ENCODE results near the gene ISG15. TPM values are rescaled to one million over a fixed set of nuclear protein-coding genes. Genes with fewer than 3 reads are reported as not detected.
"Not testable (repeated sequence)": the region's sequence is repeated elsewhere in the genome, so short reads cannot be mapped to it uniquely, and the experiment has no call there.

Gene ISG15
- polyA plus RNA-seq, 1 of the 3 experiments (the other 2 are of a cell fraction): 28.6 TPM

DNA sequence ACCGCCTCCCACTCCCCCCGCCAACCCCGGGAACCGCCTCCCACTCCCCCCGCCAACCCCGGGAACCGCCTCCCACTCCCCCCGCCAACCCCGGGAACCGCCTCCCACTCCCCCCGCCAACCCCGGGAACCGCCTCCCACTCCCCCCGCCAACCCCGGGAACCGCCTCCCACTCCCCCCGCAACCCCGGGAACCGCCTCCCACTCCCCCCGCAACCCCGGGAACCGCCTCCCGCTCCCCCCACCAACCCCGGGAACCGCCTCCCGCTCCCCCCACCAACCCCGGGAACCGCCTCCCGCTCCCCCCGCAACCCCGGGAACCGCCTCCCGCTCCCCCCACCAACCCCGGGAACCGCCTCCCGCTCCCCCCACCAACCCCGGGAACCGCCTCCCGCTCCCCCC, 36.5 kb upstream of the ISG15 start:
- peaks cover 0 to 21% of the 10 kb centered on the region in 2 experiments; a peak in 1 of 4 replicates for H3K4me1 ChIP-seq (ENCODE audit: control insufficient read depth in 1 of 2, insufficient read depth in 2 of 2, low read depth in 1 of 2, low read length in 1 of 2)
- H3K9ac ChIP-seq; H3K4me3 ChIP-seq (ENCODE audit: low read depth in 2 of 2, low read length in 1 of 2); H3K27ac ChIP-seq (ENCODE audit: low read depth in 2 of 2, low read length in 1 of 2); H4K20me1 ChIP-seq (ENCODE audit: insufficient read depth); H2AFZ ChIP-seq (ENCODE audit: low read depth); H3K9me2 ChIP-seq; H3F3A ChIP-seq (replicated peaks; ENCODE audit: insufficient read depth); H3K27me3 ChIP-seq (ENCODE audit: insufficient read depth); DNase-seq; H3K9me3 ChIP-seq; H3K4me2 ChIP-seq; H3K79me2 ChIP-seq (ENCODE audit: insufficient read depth); H3K36me3 ChIP-seq (replicated peaks in 1 of 2; ENCODE audit: control insufficient read depth in 1 of 2, insufficient read depth in 2 of 2, low read length in 1 of 2): not testable (repeated sequence)
- ChIA-PET POLR2A (interaction anchor here (0.8 to 1.3 kb wide), 2 partner anchors 9 to 72 kb away, joined by 5 to 6 read pairs; no protein-coding TSS in a partner anchor), CTCF (interaction anchor here (0.6 to 2.5 kb wide), 11 partner anchors 8 to 72 kb away, joined by 3 to 24 read pairs (median 5); partner anchors contain the start of gene NOC2L)
- 3% methylated on average over 6 of the region's 39 CpGs for WGBS (ENCODE audit: low lambda C conversion rate)

DNA sequence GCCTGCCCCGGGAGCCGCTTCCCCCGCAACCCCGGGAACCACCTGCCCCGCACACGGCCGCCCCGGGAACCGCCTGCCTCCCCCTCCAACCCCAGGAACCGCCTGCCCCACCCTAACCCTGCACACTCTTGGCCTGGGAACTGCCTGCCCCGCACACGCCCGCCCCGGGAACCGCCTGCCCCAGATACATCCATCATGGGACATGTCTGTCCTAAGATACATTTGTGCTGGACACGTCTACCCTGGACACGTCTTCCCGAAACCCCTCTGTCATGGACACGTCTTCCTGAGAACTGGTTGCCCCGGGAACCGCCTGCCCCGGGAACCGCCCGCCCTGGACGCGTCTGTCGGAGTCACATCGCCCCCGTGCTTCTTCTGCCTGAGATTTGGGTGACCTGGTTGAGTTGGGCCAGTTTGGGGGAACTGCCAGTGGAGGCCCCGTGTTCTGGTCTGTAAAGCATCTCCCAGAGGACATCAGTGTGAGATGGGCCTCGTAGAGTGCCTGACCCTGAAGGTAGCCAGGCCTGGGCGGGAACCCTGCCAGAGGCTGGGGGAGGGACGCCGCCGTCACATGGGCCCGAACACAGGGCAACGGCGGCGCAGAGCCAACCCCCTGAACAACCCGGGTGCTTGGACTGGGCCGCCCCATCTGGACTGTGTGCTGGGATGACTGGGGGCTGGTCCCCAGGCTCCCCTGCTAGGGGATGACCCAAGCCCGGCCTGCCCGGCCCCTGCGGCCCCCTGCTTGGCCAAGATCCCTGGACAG, 35.0 kb upstream of the ISG15 start:
- H3K27me3 ChIP-seq (ENCODE audit: insufficient read depth): no peaks in the 10 kb centered on the region
- H3K4me2 ChIP-seq: no peak overlapping the region
- ChIA-PET CTCF (interaction anchor here (9.1 kb wide), 1 partner anchor 19 kb away, joined by 246 read pairs; the partner anchor contains the start of gene HES4), POLR2A (no interaction called here)
- H3K36me3 ChIP-seq (replicated peaks in 1 of 2; ENCODE audit: control insufficient read depth in 1 of 2, insufficient read depth in 2 of 2, low read length in 1 of 2): no peaks in the 10 kb centered on the region
- TF ChIP-seq NRF1 (IDR thresholded peaks at IDR 0.05; ENCODE audit: low read depth, low read length) (no peak), TCF12 (IDR thresholded peaks at IDR 0.05) (no peak), FOXM1 (IDR thresholded peaks at IDR 0.05; ENCODE audit: low read depth) (no peak), CTCF (IDR thresholded peaks at IDR 0.05) (no peak), SMC3 (IDR thresholded peaks at IDR 0.05; ENCODE audit: low read depth, low read length) (no peak), FOXJ3 (CRISPR knock-in tag; IDR thresholded peaks at IDR 0.05) (no peak), CHD2 (IDR thresholded peaks at IDR 0.05; ENCODE audit: low read length, partially characterized antibody) (no peak), FOSL2 (IDR thresholded peaks at IDR 0.05; ENCODE audit: borderline replicate concordance, low read depth) (no peak), POLR2AphosphoS5 (IDR thresholded peaks at IDR 0.05; ENCODE audit: low read depth, low read length) (no peak), GATA2 (CRISPR knock-in tag; IDR thresholded peaks at IDR 0.05) (no peak)
- TF ChIP-seq, protein P1, sequence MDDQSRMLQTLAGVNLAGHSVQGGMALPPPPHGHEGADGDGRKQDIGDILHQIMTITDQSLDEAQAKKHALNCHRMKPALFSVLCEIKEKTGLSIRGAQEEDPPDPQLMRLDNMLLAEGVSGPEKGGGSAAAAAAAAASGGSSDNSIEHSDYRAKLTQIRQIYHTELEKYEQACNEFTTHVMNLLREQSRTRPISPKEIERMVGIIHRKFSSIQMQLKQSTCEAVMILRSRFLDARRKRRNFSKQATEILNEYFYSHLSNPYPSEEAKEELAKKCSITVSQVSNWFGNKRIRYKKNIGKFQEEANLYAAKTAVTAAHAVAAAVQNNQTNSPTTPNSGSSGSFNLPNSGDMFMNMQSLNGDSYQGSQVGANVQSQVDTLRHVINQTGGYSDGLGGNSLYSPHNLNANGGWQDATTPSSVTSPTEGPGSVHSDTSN (IDR thresholded peaks at IDR 0.05): no peak
- H4K20me1 ChIP-seq (ENCODE audit: insufficient read depth): no peaks in the 10 kb centered on the region
- no peaks in the 10 kb centered on the region for H3K79me2 ChIP-seq (ENCODE audit: insufficient read depth)
- no peaks in the 10 kb centered on the region for H3K9me3 ChIP-seq
- peaks cover 3% of the 10 kb centered on the region for H3F3A ChIP-seq (replicated peaks; ENCODE audit: insufficient read depth)
- peak; percentile 67 for DNase-seq
- H2AFZ ChIP-seq (ENCODE audit: low read depth): no peak overlapping the region
- H3K27ac ChIP-seq (ENCODE audit: low read depth in 2 of 2, low read length in 1 of 2): no peak overlapping the region
- H3K4me1 ChIP-seq (ENCODE audit: control insufficient read depth in 1 of 2, insufficient read depth in 2 of 2, low read depth in 1 of 2, low read length in 1 of 2): peaks cover 0 to 21% of the 10 kb centered on the region in 2 experiments; a peak in 1 of 4 replicates
- no peak overlapping the region for H3K9ac ChIP-seq
- 0 out of 4 replicates have a peak overlapping the region, but pooled peaks of 1 of the 2 experiments have one; percentile 1 for H3K4me3 ChIP-seq (ENCODE audit: low read depth in 2 of 2, low read length in 1 of 2)
- 30% methylated on average over 12 of the region's 44 CpGs for WGBS (ENCODE audit: low lambda C conversion rate)
- no peaks in the 10 kb centered on the region for H3K9me2 ChIP-seq
